AG09319 (cell line): Measurements from ENCODE around the gene GRK3.

Source experiments
- DNase-seq: peaks from one replicate; pipeline ENCODE4 v3.0.0-alpha.2; 2010; ENCODE audit warnings: low read depth; ENCODE audit errors: extremely low read depth
- CTCF ChIP-seq: IDR thresholded peaks from 2 replicates; pipeline ENCODE4 v1.5.1; 2011; ENCODE audit warnings: low read depth, mild to moderate bottlenecking, inconsistent platforms, low read length, moderate library complexity

The GRK3 gene

GRCh38 chr22:25695146-25695545 lies 130.7 kb downstream of the GRK3 start:
- no peak for DNase-seq
- TF ChIP-seq CTCF, result no peak

GRCh38 chr22:25696763-25697162 lies 132.3 kb downstream of the GRK3 start:
- TF ChIP-seq CTCF, result no peak
- no peak for DNase-seq

GRCh38 chr22:25697181-25697664 lies 132.7 kb downstream of the GRK3 start:
- no peak for TF ChIP-seq CTCF
- no peak for DNase-seq

GRCh38 chr22:25697978-25698377 lies 133.5 kb downstream of the GRK3 start:
- TF ChIP-seq CTCF, result no peak
- DNase-seq, result no peak

- TF ChIP-seq CTCF, result no peak
- no peak for DNase-seq
Measured at GRCh38 chr22:25698461-25698860, 134.0 kb downstream of the GRK3 start.

GRCh38 chr22:25698978-25699377 lies 134.5 kb downstream of the GRK3 start:
- DNase-seq, result no peak
- no peak for TF ChIP-seq CTCF

- no peak for TF ChIP-seq CTCF
- peak; percentile 57 for DNase-seq
Measured at GRCh38 chr22:25701056-25701780, 136.7 kb downstream of the GRK3 start.
